NB4 (cell line): ENCODE measurements around the gene ARHGEF35.
"Not testable (repeated sequence)": the region's sequence is repeated elsewhere in the genome, so short reads cannot be mapped to it uniquely, and the experiment has no call there.

ENCODE experiments used
- DNase-seq: peaks from one replicate; pipeline ENCODE4 v3.0.0; 2010; ENCODE audit warnings: low read depth
- H3K4me3 ChIP-seq: one replicate; pipeline ENCODE4 v1.5.1; 2011; ENCODE audit warnings: mild to moderate bottlenecking, low read depth, low read length, moderate library complexity

ARHGEF35 gene

GRCh38 chr7:144195212-144195872, at the start of gene ARHGEF35:
Gene ARHGEF35 (minus strand): TSS chr7:144195833. CDS start chr7:144188383, 7,450 bp downstream.
- not testable (repeated sequence) for H3K4me3 ChIP-seq, DNase-seq

GRCh38 chr7:144245372-144245771, 49.7 kb upstream of the ARHGEF35 start:
- not testable (repeated sequence) for H3K4me3 ChIP-seq, DNase-seq

- not testable (repeated sequence) for DNase-seq, H3K4me3 ChIP-seq
Observed at GRCh38 chr7:144239365-144239764, 43.7 kb upstream of the ARHGEF35 start, which contains the start of gene OR2A42. Gene OR2A42 (minus strand): TSS chr7:144239605. CDS start chr7:144232843, 6,762 bp downstream.

- H3K4me3 ChIP-seq, DNase-seq: not testable (repeated sequence)
Observed at GRCh38 chr7:144238530-144239082, 43.0 kb upstream of the ARHGEF35 start.

GRCh38 chr7:144233039-144233438, 37.4 kb upstream of the ARHGEF35 start:
- H3K4me3 ChIP-seq, DNase-seq: not testable (repeated sequence)

GRCh38 chr7:144231027-144231426, 35.4 kb upstream of the ARHGEF35 start:
- H3K4me3 ChIP-seq, DNase-seq: not testable (repeated sequence)

- H3K4me3 ChIP-seq, DNase-seq: not testable (repeated sequence)
Observed at GRCh38 chr7:144228810-144229209, 33.2 kb upstream of the ARHGEF35 start.

- H3K4me3 ChIP-seq, DNase-seq: not testable (repeated sequence)
Observed at GRCh38 chr7:144226866-144227265, 31.2 kb upstream of the ARHGEF35 start.

GRCh38 chr7:144223675-144224074, 28.0 kb upstream of the ARHGEF35 start:
- not testable (repeated sequence) for DNase-seq, H3K4me3 ChIP-seq

GRCh38 chr7:144220531-144220930, 24.9 kb upstream of the ARHGEF35 start:
- H3K4me3 ChIP-seq, DNase-seq: not testable (repeated sequence)

- not testable (repeated sequence) for DNase-seq, H3K4me3 ChIP-seq
Observed at GRCh38 chr7:144219149-144219548, 23.5 kb upstream of the ARHGEF35 start.

GRCh38 chr7:144218581-144218980, 22.9 kb upstream of the ARHGEF35 start:
- DNase-seq, H3K4me3 ChIP-seq: not testable (repeated sequence)

- H3K4me3 ChIP-seq, DNase-seq: not testable (repeated sequence)
Observed at GRCh38 chr7:144217200-144217599, 21.6 kb upstream of the ARHGEF35 start.

GRCh38 chr7:144205306-144205705, 9.7 kb upstream of the ARHGEF35 start:
- not testable (repeated sequence) for H3K4me3 ChIP-seq, DNase-seq

- DNase-seq: not testable (repeated sequence)
Observed at GRCh38 chr7:144203086-144203485, 7.5 kb upstream of the ARHGEF35 start.

GRCh38 chr7:144201978-144202377, 6.3 kb upstream of the ARHGEF35 start:
- not testable (repeated sequence) for DNase-seq, H3K4me3 ChIP-seq

More at GRCh38 chr7:144203086-144203485, 7.5 kb upstream of the ARHGEF35 start:
- H3K4me3 ChIP-seq: not testable (repeated sequence)

- not testable (repeated sequence) for DNase-seq
Observed at GRCh38 chr7:144198934-144199333, 3.3 kb upstream of the ARHGEF35 start.

GRCh38 chr7:144194453-144194852, 1.2 kb downstream of the ARHGEF35 start:
- not testable (repeated sequence) for H3K4me3 ChIP-seq, DNase-seq

More at GRCh38 chr7:144198934-144199333, 3.3 kb upstream of the ARHGEF35 start:
- not testable (repeated sequence) for H3K4me3 ChIP-seq

- DNase-seq, H3K4me3 ChIP-seq: not testable (repeated sequence)
Observed at GRCh38 chr7:144193782-144194181, 1.9 kb downstream of the ARHGEF35 start.

GRCh38 chr7:144188578-144189171, 7.0 kb downstream of the ARHGEF35 start:
- not testable (repeated sequence) for H3K4me3 ChIP-seq, DNase-seq
